NCI-H1694 treated with DMSO at 0.1 percent for 48 hours (cell line): ENCODE data around the gene GPS1.

Experiments
- DNase-seq: peaks from one replicate; lab custom pipeline; 2025; lab: John Stamatoyannopoulos, UW

Gene GPS1

DNA sequence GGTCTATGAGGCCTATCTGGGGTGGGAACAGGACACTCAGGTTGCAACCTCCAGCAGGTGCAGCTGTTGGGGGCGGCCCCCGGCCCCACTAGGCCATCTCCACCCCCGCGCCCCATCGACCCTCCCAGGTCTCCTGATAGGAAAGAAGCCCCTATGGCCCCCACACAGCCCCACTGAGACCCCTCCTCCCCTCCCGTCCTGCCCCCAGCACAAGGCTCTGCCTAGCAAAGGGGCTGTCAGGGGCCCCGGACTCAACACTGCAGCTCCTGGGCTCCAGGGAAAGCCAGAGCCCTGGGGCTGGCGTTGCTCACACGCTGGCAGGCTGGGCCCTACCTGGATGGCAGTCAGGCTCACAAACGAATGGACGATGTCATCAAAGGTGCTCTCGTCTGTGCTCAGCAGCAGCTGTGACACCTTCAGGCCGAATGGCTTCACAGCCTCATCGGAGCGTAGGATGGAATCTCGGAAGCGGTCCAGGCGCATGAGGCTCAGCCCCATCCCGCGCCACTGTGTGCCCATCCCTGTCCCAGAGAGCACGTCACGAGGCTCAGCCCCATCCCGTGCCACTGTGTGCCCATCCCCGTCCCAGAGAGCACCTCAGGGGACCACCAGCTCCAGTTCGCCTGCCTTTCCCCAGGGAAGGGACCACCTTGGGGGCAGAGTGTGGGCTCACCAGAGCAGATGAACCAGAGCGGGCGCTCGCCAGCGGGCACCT lies 39.0 kb downstream of the GPS1 start:
- no peak for DNase-seq

DNA sequence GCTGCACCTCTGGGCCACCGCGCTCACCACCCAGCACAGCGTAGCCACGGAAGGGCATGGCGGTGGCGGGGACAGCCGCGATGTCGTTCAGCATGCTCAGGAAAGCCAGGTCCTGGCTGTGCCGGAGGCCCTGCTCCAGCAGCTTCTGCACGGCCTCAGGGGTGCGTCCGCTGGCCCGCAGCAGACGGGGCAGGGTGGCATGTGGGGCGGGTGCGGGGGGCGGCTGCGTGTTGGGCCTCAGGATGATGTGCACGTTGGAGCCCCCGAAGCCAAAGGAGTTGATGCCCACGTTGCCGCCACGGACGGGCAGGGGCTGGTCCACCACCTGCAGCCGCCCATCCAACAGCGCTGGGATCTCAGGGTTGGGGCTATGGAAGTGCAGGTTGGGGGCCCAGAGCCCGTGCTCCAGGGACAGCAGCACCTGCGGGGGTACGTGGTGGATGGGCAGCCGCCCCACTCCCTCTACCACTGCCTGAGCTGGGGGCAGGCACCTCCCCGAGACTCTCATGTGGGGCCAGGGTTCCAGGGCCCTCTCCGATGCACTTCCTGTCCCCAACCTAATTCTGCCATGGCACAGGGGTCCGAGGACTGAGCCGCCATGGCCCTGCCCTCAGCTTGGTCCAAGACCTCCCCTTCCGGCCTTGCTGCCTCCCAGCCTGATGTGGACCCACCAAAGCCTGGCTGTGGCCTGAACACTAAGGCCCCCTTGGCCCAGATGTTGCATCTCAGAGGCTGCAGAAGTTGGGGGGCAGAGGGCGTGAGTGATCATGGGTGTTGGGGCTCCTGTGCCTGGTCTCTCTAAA lies 39.8 kb downstream of the GPS1 start:
- DNase-seq = no peak

DNA sequence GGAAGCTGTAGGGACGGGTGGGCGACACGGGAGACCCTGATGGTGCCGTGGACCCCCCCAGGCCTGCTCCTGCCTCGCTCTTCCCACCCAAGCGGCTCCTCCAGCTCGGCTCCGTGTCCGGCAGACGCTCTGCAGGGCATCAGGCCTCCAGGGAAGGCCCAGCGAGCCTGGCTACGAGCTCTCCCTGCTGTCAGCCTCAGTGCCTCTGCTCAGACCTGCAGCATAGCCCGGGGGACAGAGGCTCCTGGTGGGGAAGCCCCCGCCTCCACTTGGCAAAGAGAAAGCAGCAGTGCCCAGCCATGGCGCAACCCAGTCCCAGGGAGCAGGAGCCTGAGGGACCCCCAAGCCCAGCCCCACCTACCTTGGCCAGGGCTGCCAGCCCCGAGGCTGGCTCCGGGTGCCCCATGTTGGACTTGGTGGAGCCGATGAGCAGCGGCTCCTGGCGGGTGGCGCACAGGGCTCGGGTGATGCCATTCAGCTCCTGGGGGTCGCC lies 40.4 kb downstream of the GPS1 start:
- DNase-seq = no peak

DNA sequence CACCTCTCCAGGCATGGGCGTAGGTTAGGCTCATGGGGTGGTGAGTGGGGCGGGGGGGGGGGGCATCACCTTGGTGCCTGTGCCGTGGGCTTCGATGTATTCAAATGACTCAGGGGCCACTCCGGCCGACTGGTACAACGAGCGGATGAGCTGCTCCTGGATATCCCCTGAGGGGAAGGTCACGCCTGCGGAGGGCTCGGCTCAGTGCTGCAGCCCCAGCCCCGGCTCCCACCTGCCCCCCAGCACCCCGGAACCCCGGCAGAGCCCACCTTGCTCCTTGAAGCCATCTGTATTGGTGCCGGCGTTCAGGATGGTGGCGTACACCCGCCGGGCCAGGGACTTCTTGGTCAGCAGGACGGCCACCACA lies 40.9 kb downstream of the GPS1 start:
- DNase-seq = no peak

DNA sequence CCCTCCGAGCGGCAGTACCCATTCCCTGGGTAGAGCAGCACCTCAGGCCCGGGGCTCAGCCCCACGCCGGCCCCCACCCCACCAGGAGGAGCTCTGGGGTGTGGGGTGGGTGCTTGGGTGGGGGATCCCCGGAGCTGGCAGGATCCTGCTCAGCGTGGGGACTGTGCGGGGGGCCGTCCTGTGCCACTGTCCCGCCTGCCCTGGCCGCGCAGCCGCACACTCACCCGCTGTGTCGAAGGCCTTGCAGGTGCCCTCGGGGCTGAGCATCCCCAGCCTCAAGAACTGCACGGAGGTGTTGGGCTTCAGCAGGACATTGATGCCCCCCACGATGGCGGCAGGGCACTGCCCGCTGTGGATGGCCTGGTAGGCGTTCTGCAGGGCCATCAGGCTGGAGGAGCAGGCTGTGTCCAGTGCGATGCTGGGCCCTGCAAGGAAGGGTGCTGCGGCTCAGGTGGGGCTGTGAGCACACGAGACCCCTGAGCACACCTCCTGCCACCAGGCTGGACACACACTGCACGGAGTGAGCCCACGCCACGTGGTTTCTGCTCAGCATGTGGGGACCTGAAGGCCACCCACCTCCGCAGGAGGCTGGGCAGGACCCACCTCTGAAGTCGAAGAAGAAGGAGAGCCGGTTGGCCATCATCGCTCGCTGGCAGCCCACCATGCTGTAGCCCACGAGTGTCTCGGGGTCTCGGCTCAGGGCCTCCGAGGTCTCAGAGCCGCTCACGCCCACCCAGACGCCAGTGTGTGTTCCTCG lies 41.5 kb downstream of the GPS1 start:
- no peak for DNase-seq

DNA sequence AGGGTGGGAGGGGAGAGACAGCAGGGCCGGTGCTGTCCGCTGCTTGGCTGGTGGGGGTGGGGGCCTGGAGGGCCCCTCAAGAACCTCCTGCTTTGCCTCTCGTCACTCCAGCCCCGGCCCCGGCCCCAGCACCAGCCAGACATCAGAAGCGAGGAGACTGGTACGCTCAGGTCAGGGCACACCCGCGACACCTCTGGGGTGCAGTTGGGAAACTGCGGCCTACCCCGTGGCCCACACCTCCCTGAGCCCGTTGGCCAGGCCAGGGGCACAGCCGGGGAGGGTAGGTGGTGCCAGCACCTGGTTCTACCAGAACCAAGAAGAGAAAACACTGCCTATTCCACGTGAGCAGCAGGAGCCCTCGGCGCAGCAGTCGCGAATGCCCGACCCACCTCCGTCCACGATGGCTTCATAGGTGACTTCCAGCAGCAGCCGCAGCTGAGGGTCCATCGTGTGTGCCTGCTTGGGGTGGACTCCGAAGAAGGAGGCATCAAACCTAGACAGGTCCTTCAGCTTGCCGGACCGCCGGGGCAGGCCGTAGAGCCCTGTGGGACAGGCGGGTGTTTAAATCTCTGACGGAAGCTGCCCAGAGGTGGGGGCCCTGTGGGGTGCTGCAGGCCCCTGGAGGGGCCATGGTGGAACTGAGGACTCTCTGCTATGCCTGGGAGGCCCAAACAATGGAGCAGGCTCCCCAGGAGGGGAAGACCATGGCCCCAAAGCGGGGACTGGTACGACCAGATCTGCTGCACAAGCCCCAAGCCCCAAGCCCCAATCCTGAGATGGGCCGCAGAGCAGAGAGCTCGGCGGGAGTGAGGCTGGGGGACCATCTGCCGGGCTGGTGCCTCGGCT lies 43.5 kb downstream of the GPS1 start:
- no peak for DNase-seq

DNA sequence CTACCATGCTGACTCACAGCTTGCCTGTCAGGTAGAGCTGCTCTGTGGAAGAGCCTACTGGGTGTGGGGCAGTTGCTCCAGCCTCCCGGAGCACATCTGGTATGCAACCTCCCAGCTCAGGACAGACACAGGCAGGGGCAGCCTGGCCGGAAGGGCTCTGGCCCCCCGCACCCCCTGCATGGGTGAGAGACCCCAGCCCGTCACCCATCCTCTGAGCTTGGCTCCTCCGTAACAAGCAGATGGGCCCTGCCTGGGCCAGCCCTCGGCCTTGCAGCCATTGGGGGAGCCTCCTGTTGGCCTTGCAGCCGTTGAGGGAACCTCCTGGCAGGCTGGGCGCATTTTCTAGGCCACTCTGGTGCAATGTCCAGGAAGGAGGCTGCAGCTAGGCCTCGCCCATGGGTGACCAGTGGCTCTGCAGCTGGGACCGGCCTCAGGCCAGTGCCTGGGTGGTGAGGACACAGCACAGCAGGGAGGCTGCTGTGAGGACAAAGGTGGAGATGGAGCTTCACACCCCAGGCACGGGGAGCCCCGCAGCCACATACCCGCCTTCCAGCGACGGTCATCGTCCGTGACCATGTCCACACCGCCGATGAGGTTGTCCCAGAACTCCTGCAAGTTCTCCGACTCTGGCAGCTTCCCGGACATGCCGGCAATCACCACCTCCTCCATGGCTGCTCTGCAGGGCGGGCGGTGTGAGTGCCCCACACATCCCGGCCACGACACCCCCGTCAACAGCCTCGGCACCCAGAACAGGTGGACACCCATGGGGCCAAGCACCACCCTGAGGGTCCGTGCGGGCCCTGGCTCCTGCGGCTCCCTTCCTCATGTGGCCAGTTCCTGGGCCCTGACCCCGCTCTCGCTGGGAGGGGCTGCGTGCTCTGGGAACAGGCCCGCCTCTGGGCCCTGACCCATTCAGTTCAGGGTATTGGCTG lies 44.3 kb downstream of the GPS1 start:
- DNase-seq = peak; percentile 51

DNA sequence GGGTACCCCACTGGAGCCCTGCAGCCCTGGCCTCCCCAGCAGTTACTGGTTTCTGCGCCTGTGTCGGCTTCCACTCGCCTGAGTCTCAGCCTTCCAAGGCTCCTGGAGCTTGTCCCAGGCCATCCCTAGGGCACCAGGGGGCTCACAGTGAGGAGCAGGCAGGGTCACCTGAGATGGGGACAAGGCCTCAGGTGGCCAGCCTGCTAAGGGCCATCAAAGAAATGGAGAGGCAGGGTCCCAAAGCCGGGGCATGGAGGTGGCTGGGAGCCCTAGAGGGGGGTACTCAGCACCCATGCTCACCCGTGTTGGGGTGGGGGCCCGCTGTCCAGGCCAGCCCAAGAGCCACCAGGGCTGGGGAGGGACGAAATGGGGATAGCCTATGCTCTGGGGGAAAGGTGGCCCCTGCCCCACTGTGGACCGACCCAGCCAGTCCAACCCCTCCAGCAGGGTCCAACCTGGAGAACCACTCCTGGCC lies 45.0 kb downstream of the GPS1 start:
- DNase-seq = no peak

DNA sequence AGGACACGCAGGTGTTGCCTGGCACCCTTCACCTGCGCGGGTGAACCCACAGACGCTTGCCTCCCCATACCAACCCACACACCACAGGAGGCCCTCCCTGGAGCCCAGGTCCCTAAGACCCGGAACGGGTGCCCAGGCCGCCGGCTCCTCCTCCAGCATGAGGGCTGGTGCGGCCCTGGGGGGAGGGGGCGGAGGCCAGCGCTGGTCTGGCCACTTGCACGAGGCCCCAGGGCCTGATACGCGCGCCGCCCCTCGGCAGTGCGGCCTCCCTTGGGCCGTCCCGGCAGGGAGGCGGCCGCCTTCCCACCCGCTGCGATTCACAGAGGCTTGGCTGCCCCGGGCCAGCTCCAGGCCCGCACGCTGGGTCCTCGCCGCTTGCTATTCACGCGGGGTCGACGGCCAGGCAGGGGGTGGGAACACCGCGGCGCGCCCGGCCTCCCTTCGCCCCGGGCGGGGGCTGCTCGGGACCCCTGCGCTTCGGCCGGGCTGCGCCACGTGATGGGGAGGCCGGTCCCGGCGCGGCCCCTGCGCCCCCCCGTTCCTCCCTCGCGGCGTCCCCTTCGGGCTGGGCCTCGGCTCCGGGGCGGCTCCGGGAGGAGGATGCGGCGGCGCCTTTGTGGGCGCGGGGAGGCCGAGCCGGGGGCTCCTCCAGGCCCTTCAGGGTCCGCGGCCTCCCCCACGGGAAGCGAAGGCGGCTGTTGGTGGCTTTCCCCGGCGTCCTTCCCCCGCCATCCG lies 45.7 kb downstream of the GPS1 start:
- DNase-seq = no peak

DNA sequence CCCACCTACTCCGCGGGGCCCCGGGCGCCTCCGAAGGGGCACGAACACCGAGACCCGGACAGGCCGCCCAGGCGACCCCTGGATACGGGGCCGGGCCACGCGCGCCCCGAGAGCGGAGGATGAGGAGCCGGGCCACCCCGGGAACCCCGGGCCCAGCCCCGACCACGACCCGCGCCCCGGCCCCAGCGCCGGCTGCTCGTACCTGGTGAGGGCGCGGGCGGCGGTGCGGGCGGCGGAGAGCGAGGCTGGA lies 46.1 kb downstream of the GPS1 start:
- no peak for DNase-seq

DNA sequence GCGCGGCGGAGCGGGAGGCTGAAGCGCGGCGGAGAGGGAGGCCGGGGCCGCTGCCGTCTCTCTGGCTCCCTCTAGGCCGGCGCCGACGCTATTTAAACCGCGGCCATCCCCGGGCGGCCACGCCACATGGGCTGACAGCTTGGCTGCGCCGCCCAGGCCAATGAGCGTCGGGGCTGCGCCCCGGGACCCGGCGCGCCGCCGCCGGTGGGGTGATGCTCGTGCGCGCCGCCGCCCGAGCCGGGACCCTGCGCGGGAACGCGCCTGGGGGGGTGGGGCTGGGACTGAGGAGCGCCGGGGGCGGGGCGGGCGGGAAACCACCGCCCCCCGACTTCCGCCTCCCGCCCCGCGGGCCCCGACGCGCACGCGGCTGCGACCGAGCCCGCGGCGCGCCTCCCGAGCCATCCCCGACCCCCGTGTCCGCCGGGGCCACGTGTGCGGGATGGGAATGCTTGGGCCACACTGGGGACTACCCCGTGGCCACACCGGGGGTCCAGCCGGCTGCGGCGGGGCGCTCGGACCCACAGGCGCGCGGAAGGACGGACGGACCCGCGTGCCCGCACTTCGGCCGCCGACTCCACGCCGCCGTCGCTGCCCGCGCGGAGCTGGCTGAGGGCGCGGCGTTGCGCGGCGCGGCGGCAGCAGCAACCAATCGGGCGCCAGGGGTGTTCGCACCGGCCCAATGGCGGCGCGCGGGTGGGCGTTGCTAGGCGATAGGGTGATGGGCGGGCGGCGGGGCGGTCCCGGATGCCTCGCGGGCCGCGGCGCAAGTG lies 46.7 kb downstream of the GPS1 start, which contains the start of gene FASN:
Gene FASN, minus strand, starts transcription at position 68 of the 770 bp plus-strand sequence. CDS start 1,791 bp downstream, outside the sequence.
- DNase-seq = peak; percentile 94

DNA sequence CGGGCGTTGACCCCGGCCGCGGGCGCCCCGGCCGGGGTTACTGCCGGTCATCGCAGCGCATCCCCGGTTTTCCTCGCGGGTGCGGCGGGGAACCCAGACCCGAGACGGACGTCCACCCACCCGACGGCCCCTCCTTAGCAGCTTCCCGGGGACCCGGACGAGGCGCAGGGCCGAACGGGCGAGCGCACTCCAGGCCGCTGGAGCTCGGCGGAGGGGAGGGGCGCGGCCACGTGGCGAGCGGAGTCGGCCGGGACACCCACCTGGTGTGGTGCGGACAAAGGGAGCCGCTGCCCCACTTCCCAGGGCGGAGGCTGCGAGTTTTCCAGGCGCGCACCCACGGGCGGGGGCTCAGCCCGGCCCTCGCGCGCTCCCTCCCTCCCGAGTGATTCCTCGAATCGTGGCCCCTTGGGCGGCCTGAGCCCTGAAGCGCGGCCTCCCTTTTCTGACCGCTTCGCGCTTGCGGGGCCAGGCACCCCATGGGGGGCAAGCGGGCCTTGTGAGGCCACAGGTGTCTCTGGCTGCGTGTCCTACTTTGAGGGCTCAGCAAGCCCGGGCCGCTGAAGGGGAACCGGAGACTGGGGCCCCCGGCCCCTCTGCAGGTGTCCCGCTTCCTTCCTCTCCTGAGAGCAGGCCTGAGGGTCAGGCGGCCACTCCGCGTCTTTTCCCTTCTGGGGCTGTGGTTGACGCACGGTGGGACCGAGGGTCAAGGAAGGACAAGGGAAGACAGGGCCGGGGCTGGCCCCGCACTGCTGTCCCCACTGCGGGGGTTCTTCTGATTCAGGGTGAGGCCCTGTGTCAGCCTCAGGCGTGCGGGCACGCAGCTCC lies 47.5 kb downstream of the GPS1 start:
- no peak for DNase-seq

DNA sequence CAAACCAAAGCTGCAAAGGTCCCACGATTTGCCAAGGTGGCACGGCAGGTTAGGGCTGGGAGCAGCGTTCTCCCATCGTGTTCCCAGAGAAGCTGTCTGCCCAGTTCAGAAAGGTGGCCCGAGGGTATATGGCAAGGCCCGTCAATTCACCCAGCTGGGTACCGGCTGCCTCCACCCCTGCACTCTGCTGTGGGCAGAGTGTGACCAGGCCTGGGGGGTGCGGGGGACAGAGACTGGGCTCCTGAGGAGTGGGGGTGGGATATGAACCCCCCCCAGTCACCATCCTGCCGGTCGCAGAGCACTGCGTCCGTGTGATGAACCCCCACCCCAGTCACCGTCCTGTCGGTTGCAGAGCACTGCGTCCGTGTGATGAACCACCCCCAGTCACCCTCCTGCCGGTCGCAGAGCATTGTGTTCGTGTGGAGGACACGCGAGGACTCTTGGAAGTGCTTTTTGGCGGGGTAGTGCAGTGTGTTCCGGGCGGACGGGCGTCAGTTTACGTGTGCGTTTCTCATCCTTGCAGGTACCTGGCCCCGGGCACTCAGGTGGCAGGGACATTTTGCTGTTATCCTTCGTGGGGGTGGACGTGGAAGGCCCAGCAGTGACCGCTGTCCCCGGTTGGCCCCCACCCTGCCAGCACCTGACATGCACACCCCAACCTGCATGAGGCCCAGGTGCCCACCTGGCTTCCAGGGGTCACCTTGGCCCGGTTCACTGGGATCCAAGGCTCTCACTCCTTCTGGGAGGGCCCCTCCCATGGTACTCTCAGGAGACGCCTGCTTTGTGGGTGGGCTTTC lies 49.0 kb downstream of the GPS1 start:
- no peak for DNase-seq

DNA sequence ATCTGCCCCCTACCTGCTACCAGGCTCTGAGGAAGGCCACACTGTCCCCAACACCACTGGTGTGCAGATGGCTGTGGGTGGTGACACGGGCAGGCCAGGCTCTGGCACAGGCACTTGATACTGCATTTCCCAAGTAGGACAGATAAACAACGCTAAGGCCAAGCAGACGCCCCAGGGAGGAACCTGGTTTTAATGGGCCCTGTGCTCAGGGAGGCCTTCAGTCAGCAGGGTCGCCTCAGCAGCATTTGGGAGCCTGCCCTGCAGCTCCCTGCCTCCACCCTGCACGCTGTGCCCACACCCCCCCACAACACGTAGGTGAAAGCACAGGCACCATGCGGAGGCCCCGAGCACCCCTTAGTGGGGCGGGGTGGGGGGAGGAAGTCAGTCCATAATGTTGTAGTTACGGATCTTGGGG lies 49.6 kb downstream of the GPS1 start:
- DNase-seq = no peak

DNA sequence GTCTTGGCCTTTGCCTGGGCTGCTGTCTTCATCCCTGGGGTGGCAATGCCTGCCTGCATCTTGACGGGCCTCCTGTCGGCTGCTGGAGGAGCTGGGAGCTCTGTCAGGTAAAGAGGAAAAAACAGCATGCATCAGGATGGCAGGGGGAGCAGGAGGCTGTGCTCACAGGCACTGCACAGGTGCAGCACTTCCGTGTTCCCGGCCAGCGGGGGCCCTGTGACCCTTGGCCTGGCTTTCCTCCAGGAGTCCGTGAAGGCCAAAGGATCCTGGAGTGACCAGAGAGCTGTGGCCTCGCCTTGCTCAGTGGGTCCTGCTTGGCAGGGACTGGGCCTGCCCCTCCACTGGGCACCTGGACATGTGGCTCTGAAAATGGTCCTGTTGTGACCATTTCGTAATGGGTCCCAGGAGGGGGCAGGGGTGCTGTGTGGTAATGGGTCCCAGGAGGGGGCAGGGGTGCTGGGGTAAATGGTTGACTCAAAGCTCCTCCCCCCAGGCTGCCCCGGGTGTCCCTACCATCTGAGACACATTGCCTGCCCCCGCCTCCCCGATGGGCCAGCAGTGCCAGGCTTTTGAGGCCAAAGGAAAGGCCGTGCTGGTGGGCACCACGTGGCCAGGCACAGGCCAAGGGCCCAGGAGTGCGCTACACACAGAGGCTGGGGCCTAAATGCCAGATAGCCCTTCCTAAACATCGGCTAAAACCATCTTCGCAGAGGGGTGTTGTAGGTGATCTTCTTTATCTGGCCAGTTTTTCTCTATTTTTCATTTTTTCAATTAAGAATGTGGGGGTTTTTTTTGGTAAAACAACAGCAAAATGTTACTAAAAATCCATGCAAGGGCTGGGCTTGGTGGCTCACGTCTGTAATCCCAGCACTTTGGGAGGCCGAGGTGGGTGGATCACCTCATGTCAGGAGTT lies 50.3 kb downstream of the GPS1 start:
- no peak for DNase-seq
